Measurements from ENCODE around the gene SLC7A4.

DNA sequence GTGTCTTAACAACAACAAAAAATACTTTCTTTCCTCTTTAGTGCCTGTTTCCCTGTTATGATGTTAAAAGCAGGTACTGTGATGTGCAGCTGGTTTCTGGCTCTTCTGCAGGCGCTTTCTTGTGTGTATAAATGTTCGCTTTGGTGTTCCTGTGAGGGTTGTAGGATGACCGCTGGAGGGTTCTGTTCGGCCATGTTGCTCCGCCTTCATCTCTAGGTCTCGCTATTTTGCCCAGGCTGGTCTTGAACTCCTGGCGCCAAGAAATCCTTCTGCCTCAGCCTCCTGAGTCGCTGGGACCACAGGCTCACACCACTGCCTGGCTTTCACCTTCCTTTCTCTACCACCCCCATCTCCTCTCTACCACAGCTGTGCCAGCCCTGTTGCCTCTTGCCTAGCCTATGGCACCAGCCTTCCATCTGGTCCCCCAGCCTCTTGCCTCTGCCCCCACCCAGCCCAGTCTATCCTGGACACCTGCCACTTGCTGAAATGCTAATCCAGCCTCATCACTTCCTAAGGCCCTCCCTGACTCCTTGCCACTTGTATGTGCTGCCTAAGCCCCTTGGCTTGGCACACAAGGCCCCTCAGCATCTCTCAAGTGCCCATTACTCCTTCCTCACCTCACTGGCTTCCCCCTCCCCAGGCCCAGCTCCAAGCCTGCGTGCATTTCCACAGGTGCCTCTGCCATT lies 18.9 kb upstream of the SLC7A4 start:
- TF ChIP-seq CTCF (IDR thresholded peaks at IDR 0.05): no peak
- TF ChIP-seq POLR2A (IDR thresholded peaks at IDR 0.05): no peak
- TF ChIP-seq POLR2AphosphoS5 (IDR thresholded peaks at IDR 0.05): no peak
